OCI-LY3 (cell line): ENCODE results near the gene PDE10A.

Experiments used
- H2AFZ ChIP-seq: fragments of 200-600, 300-600 bp; shearing (Covaris generic); 2 replicates; pipeline ENCODE4 v1.6.0; 2014; ENCODE audit warnings: antibody characterized with exemption, low read depth, low read length
- H3K27ac ChIP-seq: fragments of 200-600, 300-600 bp; sonication (generic); 2 replicates; pipeline ENCODE4 v1.5.1; 2014; ENCODE audit warnings: mild to moderate bottlenecking, low read length, moderate library complexity, mixed read lengths
- H3K27me3 ChIP-seq: fragments of 200-600, 300-600 bp; sonication (generic); 2 replicates; pipeline ENCODE4 v1.6.1; 2014; ENCODE audit warnings: low read depth, low read length, mixed read lengths
- H3K36me3 ChIP-seq: fragments of 200-600, 300-600 bp; sonication (generic); replicated peaks from 2 replicates; pipeline ENCODE3; 2014; ENCODE audit warnings: low read depth, low read length, mixed read lengths
- H3K4me1 ChIP-seq: fragments of 300-600, 200-600 bp; sonication (generic); 2 replicates; pipeline ENCODE4 v1.6.1; 2014; ENCODE audit warnings: low read length, mixed read lengths
- H3K4me2 ChIP-seq: fragments of 200-600, 300-600 bp; sonication (generic); 2 replicates; pipeline ENCODE4 v1.6.1; 2014; ENCODE audit warnings: low read length, mixed read lengths
- H3K4me3 ChIP-seq: fragments of 300-600, 200-600 bp; sonication (generic); 2 replicates; pipeline ENCODE4 v1.5.1; 2014; ENCODE audit warnings: antibody characterized with exemption, mild to moderate bottlenecking, low read length, moderate library complexity
- H3K79me2 ChIP-seq: fragments of 300-600, 200-600 bp; shearing (Covaris generic); 2 replicates; pipeline ENCODE4 v1.6.1; 2014; ENCODE audit warnings: mild to moderate bottlenecking, low read length, mixed read lengths
- H3K9ac ChIP-seq: fragments of 300-600, 200-600 bp; shearing (Covaris generic); 2 replicates; pipeline ENCODE4 v1.6.0; 2014; ENCODE audit warnings: mild to moderate bottlenecking, low read length, moderate library complexity
- H3K9me3 ChIP-seq: fragments of 200-600, 300-600 bp; shearing (Covaris generic); 2 replicates; pipeline ENCODE4 v1.6.1; 2014; ENCODE audit warnings: low read length, mixed read lengths; ENCODE audit not compliant: insufficient read depth
- H4K20me1 ChIP-seq: fragments of 200-600, 300-600 bp; sonication (generic); 2 replicates; pipeline ENCODE4 v1.6.1; 2016; ENCODE audit warnings: low read length, mixed read lengths; ENCODE audit not compliant: insufficient read depth
- CTCF ChIP-seq: fragments of 200-600, 300-600 bp; sonication (generic); IDR thresholded peaks from 2 replicates; pipeline ENCODE4 v1.5.1; 2014; ENCODE audit warnings: antibody characterized with exemption, low read length, low read depth
- EZH2phosphoT487 ChIP-seq: fragments of 200-600 bp; shearing (Covaris generic); IDR thresholded peaks from 2 replicates; pipeline ENCODE4 v1.6.1; 2018; ENCODE audit warnings: antibody characterized with exemption, mixed run types, low read depth

The PDE10A gene

GRCh38 chr6:165552248-165552736 is 110.7 kb downstream of the PDE10A start:
- Histone ChIP-seq H3K9ac (no peak overlapping the region), H3K27me3 (no peaks in the 10 kb centered on the region), H3K36me3 (no peaks in the 10 kb centered on the region), H2AFZ (no peak overlapping the region), H4K20me1 (no peaks in the 10 kb centered on the region), H3K4me2 (no peak overlapping the region), H3K27ac (no peak overlapping the region), H3K79me2 (no peaks in the 10 kb centered on the region), H3K9me3 (no peaks in the 10 kb centered on the region), H3K4me3 (no peak overlapping the region), H3K4me1 (no peaks in the 10 kb centered on the region)
- TF ChIP-seq EZH2phosphoT487 (no peak), CTCF (no peak)

GRCh38 chr6:165551828-165552227 is 111.2 kb downstream of the PDE10A start:
- Histone ChIP-seq H3K4me3 (no peak overlapping the region), H3K36me3 (no peaks in the 10 kb centered on the region), H3K79me2 (no peaks in the 10 kb centered on the region), H2AFZ (no peak overlapping the region), H3K9ac (no peak overlapping the region), H3K27ac (no peak overlapping the region), H3K27me3 (no peaks in the 10 kb centered on the region), H3K4me2 (no peak overlapping the region), H3K9me3 (no peaks in the 10 kb centered on the region), H4K20me1 (no peaks in the 10 kb centered on the region), H3K4me1 (no peaks in the 10 kb centered on the region)
- TF ChIP-seq CTCF (no peak), EZH2phosphoT487 (no peak)

- Histone ChIP-seq H3K27ac (no peak overlapping the region), H3K9me3 (no peaks in the 10 kb centered on the region), H3K4me3 (no peak overlapping the region), H2AFZ (no peak overlapping the region), H4K20me1 (no peaks in the 10 kb centered on the region), H3K36me3 (no peaks in the 10 kb centered on the region), H3K4me2 (no peak overlapping the region), H3K27me3 (no peaks in the 10 kb centered on the region), H3K79me2 (no peaks in the 10 kb centered on the region), H3K4me1 (no peaks in the 10 kb centered on the region), H3K9ac (no peak overlapping the region)
- TF ChIP-seq EZH2phosphoT487 = no peak
- TF ChIP-seq CTCF = no peak
Measured at GRCh38 chr6:165548450-165548849, 114.6 kb downstream of the PDE10A start.

GRCh38 chr6:165545806-165546205 is 117.2 kb downstream of the PDE10A start:
- Histone ChIP-seq H3K9me3 (no peaks in the 10 kb centered on the region), H4K20me1 (no peaks in the 10 kb centered on the region), H3K4me1 (no peaks in the 10 kb centered on the region), H3K79me2 (no peaks in the 10 kb centered on the region), H3K27ac (no peak overlapping the region), H3K36me3 (no peaks in the 10 kb centered on the region), H3K4me3 (no peak overlapping the region), H3K4me2 (no peak overlapping the region), H3K27me3 (no peaks in the 10 kb centered on the region), H3K9ac (no peak overlapping the region), H2AFZ (no peak overlapping the region)
- TF ChIP-seq CTCF = no peak
- no peak for TF ChIP-seq EZH2phosphoT487
